ENCODE results near the gene CROT. TPM values are rescaled to one million over a fixed set of nuclear protein-coding genes. Genes with fewer than 3 reads are reported as not detected.

The CROT gene
- polyA plus RNA-seq, 1 experiment: 48.3 TPM

- no peaks in the 10 kb centered on the region for H3K9me3 ChIP-seq (ENCODE audit: control insufficient read depth, insufficient read depth, low read length)
- ChIA-PET CTCF (no interaction called here), POLR2A (no interaction called here)
- no peak for DNase-seq (ENCODE audit: low read depth, low spot score)
- TF ChIP-seq CTCF (IDR thresholded peaks at IDR 0.05; ENCODE audit: low read depth, low read length): no peak
- no peaks in the 10 kb centered on the region for H3K27me3 ChIP-seq (ENCODE audit: control insufficient read depth, insufficient read depth, low read length)
- no peak overlapping the region for H3K4me3 ChIP-seq (ENCODE audit: low read depth, low read length)
- H3K27ac ChIP-seq (ENCODE audit: low read depth, low read length): no peak overlapping the region
Observed at GRCh38 chr7:87432536-87432935, 87.1 kb downstream of the CROT start.

- ChIA-PET POLR2A (no interaction called here), CTCF (interaction anchor here (0.9 to 1.6 kb wide), 3 partner anchors 17 to 734 kb away, joined by 3 read pairs; no protein-coding TSS in a partner anchor)
- no peaks in the 10 kb centered on the region for H3K27me3 ChIP-seq (ENCODE audit: control insufficient read depth, insufficient read depth, low read length)
- no peaks in the 10 kb centered on the region for H3K9me3 ChIP-seq (ENCODE audit: control insufficient read depth, insufficient read depth, low read length)
- no peak overlapping the region for H3K27ac ChIP-seq (ENCODE audit: low read depth, low read length)
- TF ChIP-seq CTCF (IDR thresholded peaks at IDR 0.05; ENCODE audit: low read depth, low read length): no peak
- DNase-seq (ENCODE audit: low read depth, low spot score): no peak
- H3K4me3 ChIP-seq (ENCODE audit: low read depth, low read length): no peak overlapping the region
Observed at GRCh38 chr7:87435546-87435945, 90.1 kb downstream of the CROT start.

- H3K27ac ChIP-seq (ENCODE audit: low read depth, low read length): no peak overlapping the region
- POLR2A ChIA-PET: no interaction called here
- CTCF ChIA-PET: no interaction called here
- no peak for DNase-seq (ENCODE audit: low read depth, low spot score)
- no peak overlapping the region for H3K4me3 ChIP-seq (ENCODE audit: low read depth, low read length)
- no peaks in the 10 kb centered on the region for H3K9me3 ChIP-seq (ENCODE audit: control insufficient read depth, insufficient read depth, low read length)
- no peaks in the 10 kb centered on the region for H3K27me3 ChIP-seq (ENCODE audit: control insufficient read depth, insufficient read depth, low read length)
- no peak for TF ChIP-seq CTCF (IDR thresholded peaks at IDR 0.05; ENCODE audit: low read depth, low read length)
Observed at GRCh38 chr7:87445897-87446296, 100.4 kb downstream of the CROT start.

GRCh38 chr7:87447116-87447635, 101.7 kb downstream of the CROT start:
- Histone ChIP-seq H3K4me3 (ENCODE audit: low read depth, low read length) (no peak overlapping the region), H3K27ac (ENCODE audit: low read depth, low read length) (no peak overlapping the region), H3K27me3 (ENCODE audit: control insufficient read depth, insufficient read depth, low read length) (no peaks in the 10 kb centered on the region), H3K9me3 (ENCODE audit: control insufficient read depth, insufficient read depth, low read length) (no peaks in the 10 kb centered on the region)
- POLR2A ChIA-PET: no interaction called here
- DNase-seq (ENCODE audit: low read depth, low spot score): no peak
- no peak for TF ChIP-seq CTCF (IDR thresholded peaks at IDR 0.05; ENCODE audit: low read depth, low read length)
- CTCF ChIA-PET: no interaction called here

- Histone ChIP-seq H3K27me3 (ENCODE audit: control insufficient read depth, insufficient read depth, low read length) (no peaks in the 10 kb centered on the region), H3K27ac (ENCODE audit: low read depth, low read length) (no peak overlapping the region), H3K4me3 (ENCODE audit: low read depth, low read length) (no peak overlapping the region), H3K9me3 (ENCODE audit: control insufficient read depth, insufficient read depth, low read length) (no peaks in the 10 kb centered on the region)
- ChIA-PET POLR2A (no interaction called here), CTCF (no interaction called here)
- TF ChIP-seq CTCF (IDR thresholded peaks at IDR 0.05; ENCODE audit: low read depth, low read length): no peak
- DNase-seq (ENCODE audit: low read depth, low spot score): no peak
Observed at GRCh38 chr7:87448388-87448787, 102.9 kb downstream of the CROT start.

Small RNAs within 50 kb of the gene (small RNA-seq; reads per million reads assigned to genes)
- gene RF02195 (ENCODE audit: insufficient read length, low read depth): not detected
- gene RF02196 (ENCODE audit: insufficient read length, low read depth): not detected

Other genes starting within 250 kb of the CROT start
- 95.7 and 134 TPM in 2 replicates for gene DMTF1, start 193.2 kb upstream of the CROT start, polyA plus RNA-seq (2011; rRNA removed)
- 35.4 and 50.2 TPM in 2 replicates for gene TMEM243, start 125.9 kb upstream of the CROT start, polyA plus RNA-seq (2011; rRNA removed)
- gene ABCB4, start 130.0 kb downstream of the CROT start, polyA plus RNA-seq (2011; rRNA removed): 0.02 and 0.05 TPM in 2 replicates